ENCODE measurements around the gene OR10J5.
"Not testable (repeated sequence)": the region's sequence is repeated elsewhere in the genome, so short reads cannot be mapped to it uniquely, and the experiment has no call there.

Gene OR10J5

DNA sequence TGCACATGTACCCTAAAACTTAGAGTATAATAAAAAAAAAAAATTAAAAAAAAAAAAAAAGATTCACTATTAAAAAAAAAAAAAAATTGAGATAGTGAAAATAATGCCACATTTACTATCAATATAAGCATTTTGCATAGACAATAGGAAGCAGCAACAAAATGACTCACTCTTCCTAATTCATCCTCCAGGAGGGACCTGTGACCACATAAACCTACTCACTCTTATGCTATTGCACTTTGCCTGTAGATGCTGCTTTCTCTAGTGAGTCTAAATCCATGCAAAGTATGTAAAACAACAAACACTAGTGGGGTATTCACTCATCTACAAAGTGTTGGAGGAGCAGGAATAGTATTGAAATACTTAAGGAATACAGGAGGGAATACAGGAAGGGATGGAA is 2.9 kb downstream of the OR10J5 start:
- Histone ChIP-seq H3K4me1 (ENCODE audit: control insufficient read depth in 1 of 2, insufficient read depth in 2 of 2, low read length in 2 of 2) (no peaks in the 10 kb centered on the region), H3K36me3 (ENCODE audit: control insufficient read depth in 1 of 2, insufficient read depth in 2 of 2, low read length in 2 of 2) (no peaks in the 10 kb centered on the region), H3K27me3 (ENCODE audit: low read depth, low read length) (no peaks in the 10 kb centered on the region), H3K9me3 (ENCODE audit: control insufficient read depth in 1 of 2, low read length in 2 of 2) (peaks cover 0 to 9% of the 10 kb centered on the region in 2 donors), H3K4me3 (ENCODE audit: low read depth in 1 of 2, low read length in 2 of 2) (no peak overlapping the region), H3K27ac (ENCODE audit: low read length) (no peak overlapping the region)

DNA sequence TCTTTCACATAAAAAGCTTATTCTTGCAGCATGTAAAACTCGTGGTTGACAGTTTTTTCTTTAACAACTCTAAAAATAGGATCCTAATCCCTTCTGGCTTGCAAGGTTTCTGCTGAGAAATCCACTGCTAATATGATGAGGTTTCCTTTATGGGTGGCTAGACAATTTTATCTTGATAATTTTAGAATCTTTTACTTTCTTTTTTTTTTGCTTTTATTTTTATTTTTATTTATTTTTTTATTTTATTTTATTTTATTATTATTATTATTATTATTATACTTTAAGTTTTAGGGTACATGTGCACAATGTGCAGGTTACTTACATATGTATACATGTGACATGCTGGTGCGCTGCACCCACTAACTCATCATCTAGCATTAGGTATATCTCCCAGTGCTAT is 11.0 kb downstream of the OR10J5 start:
- H3K36me3 ChIP-seq (ENCODE audit: control insufficient read depth in 1 of 2, insufficient read depth in 2 of 2, low read length in 2 of 2); H3K27me3 ChIP-seq (ENCODE audit: low read depth, low read length); H3K27ac ChIP-seq (ENCODE audit: low read length); H3K4me1 ChIP-seq (ENCODE audit: control insufficient read depth in 1 of 2, insufficient read depth in 2 of 2, low read length in 2 of 2); H3K4me3 ChIP-seq (ENCODE audit: low read depth in 1 of 2, low read length in 2 of 2): not testable (repeated sequence)
- peaks cover 4 to 15% of the 10 kb centered on the region in 2 donors for H3K9me3 ChIP-seq (ENCODE audit: control insufficient read depth in 1 of 2, low read length in 2 of 2)

DNA sequence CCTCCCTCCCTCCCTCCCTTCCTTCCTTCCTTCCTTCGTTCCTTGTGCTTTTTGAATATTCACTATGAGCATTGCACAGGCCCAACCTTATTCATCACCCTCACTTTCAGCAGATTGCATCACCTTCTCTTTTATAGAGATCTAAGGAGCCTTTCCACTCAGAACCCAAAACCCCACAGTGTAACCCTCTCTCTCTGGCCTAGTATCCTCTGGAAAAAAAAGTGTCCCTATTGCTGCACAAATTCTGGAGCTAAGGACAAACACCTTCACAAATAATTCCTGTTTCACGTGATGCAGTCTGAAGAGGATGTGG is 25.6 kb downstream of the OR10J5 start:
- H3K9me3 ChIP-seq (ENCODE audit: control insufficient read depth in 1 of 2, low read length in 2 of 2) = peaks cover 0 to 6% of the 10 kb centered on the region in 2 donors
- H3K4me1 ChIP-seq (ENCODE audit: control insufficient read depth in 1 of 2, insufficient read depth in 2 of 2, low read length in 2 of 2) = no peaks in the 10 kb centered on the region
- H3K4me3 ChIP-seq (ENCODE audit: low read depth in 1 of 2, low read length in 2 of 2) = no peak overlapping the region
- H3K27me3 ChIP-seq (ENCODE audit: low read depth, low read length) = no peaks in the 10 kb centered on the region
- H3K27ac ChIP-seq (ENCODE audit: low read length) = no peak overlapping the region
- no peaks in the 10 kb centered on the region for H3K36me3 ChIP-seq (ENCODE audit: control insufficient read depth in 1 of 2, insufficient read depth in 2 of 2, low read length in 2 of 2)

DNA sequence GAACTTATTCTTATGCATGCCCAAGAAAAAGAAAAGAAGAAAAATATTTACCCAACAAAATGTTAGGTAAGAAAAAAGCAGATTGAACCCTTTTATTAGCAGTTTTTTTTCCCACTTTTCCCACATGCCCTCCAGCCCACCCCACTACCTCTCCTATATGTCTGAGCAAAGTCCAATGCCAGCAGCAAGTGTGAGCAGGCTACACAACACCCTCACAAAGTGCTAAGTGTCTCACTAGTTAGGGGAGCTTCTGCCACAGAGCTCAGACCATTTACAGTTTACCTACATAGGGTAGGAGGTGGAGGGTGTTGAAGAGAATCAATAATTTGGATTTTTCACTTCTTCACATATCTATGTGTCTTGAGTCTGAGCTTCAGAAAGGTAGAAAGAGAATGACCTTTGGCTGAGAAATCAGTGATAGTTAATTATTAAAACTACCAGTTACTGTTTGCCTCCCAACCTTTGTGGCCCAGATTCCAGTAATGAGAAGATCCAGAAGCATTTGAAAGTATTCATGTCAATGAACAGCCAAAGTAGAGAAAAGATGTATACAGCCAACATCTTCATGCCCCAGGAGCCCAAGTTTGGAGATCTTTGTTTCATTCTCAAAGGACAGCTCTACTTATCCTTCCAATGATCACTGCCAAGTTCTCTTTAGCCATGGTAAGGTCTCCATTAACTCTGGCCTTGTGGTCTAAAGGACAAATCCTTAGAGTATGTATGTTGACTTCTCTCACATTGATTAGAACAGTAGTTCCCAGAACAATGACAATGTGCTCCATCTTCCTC is 26.2 kb downstream of the OR10J5 start:
- Histone ChIP-seq H3K27ac (ENCODE audit: low read length) (no peak overlapping the region), H3K36me3 (ENCODE audit: control insufficient read depth in 1 of 2, insufficient read depth in 2 of 2, low read length in 2 of 2) (no peaks in the 10 kb centered on the region), H3K4me3 (ENCODE audit: low read depth in 1 of 2, low read length in 2 of 2) (no peak overlapping the region), H3K4me1 (ENCODE audit: control insufficient read depth in 1 of 2, insufficient read depth in 2 of 2, low read length in 2 of 2) (no peaks in the 10 kb centered on the region), H3K27me3 (ENCODE audit: low read depth, low read length) (no peaks in the 10 kb centered on the region), H3K9me3 (ENCODE audit: control insufficient read depth in 1 of 2, low read length in 2 of 2) (peaks cover 0 to 6% of the 10 kb centered on the region in 2 donors)

DNA sequence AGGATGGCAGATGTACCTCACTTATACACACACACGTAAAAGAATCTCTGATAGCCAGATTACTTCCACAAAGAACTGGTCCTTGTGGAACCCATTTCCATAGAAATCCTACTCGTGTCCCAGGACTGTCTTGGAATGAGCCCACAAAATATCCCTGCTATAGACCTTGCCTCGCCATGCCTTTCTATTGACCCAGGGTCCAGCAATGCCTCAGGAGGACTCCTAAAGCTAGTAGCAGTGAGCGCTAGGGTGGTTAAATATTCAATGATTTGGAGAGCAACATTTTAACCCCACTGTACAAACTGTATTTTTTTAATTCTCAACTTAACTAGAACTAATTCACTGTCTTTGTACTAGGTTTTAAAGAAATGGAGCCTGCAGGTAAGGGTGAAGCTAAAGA is 26.9 kb downstream of the OR10J5 start:
- H3K27me3 ChIP-seq (ENCODE audit: low read depth, low read length) = no peaks in the 10 kb centered on the region
- no peak overlapping the region for H3K4me3 ChIP-seq (ENCODE audit: low read depth in 1 of 2, low read length in 2 of 2)
- H3K27ac ChIP-seq (ENCODE audit: low read length) = no peak overlapping the region
- H3K4me1 ChIP-seq (ENCODE audit: control insufficient read depth in 1 of 2, insufficient read depth in 2 of 2, low read length in 2 of 2) = no peaks in the 10 kb centered on the region
- no peaks in the 10 kb centered on the region for H3K36me3 ChIP-seq (ENCODE audit: control insufficient read depth in 1 of 2, insufficient read depth in 2 of 2, low read length in 2 of 2)
- peaks cover 0 to 6% of the 10 kb centered on the region in 2 donors for H3K9me3 ChIP-seq (ENCODE audit: control insufficient read depth in 1 of 2, low read length in 2 of 2)

DNA sequence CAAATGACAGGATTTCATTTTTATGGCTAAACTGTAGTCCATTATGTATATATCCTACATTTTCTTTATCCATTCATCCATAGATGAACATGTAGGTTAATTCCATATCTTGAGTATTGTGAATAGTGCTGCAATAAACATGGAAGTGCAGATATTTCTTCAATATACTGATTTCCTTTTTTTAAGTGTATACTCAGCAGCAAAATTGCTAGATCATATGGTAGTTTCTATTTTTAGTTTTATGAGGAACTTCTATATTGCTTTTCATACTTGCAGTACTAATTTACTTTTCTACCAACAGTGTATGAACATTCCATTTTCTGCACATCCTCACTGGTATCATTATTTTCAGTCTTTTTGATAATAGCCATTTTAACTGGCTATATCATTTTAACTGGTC is 30.1 kb downstream of the OR10J5 start:
- no peaks in the 10 kb centered on the region for H3K36me3 ChIP-seq (ENCODE audit: control insufficient read depth in 1 of 2, insufficient read depth in 2 of 2, low read length in 2 of 2)
- H3K27me3 ChIP-seq (ENCODE audit: low read depth, low read length) = no peaks in the 10 kb centered on the region
- no peak overlapping the region for H3K4me3 ChIP-seq (ENCODE audit: low read depth in 1 of 2, low read length in 2 of 2)
- no peaks in the 10 kb centered on the region for H3K4me1 ChIP-seq (ENCODE audit: control insufficient read depth in 1 of 2, insufficient read depth in 2 of 2, low read length in 2 of 2)
- H3K9me3 ChIP-seq (ENCODE audit: control insufficient read depth in 1 of 2, low read length in 2 of 2) = peaks cover 0 to 6% of the 10 kb centered on the region in 2 donors
- H3K27ac ChIP-seq (ENCODE audit: low read length) = no peak overlapping the region

DNA sequence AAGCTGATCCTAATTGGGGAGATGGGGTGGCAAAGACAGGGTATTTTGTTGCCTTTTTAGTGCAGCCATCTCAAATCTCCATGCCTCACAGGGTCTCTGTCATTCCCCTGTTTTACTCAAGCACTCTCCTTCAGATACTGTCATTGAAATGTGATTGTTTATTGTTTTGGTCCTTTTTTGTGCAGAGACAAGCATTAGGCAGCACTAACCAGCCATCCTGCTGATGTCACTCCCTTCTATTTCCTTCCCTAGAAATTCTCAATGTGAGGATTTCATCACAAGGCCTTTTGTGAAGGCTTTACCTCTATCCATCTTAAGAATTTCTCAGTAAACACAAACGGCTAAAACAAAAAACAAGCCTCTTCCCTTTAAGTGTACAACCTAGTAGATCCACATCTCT is 34.7 kb downstream of the OR10J5 start:
- Histone ChIP-seq H3K4me3 (ENCODE audit: low read depth in 1 of 2, low read length in 2 of 2) (no peak overlapping the region), H3K27ac (ENCODE audit: low read length) (no peak overlapping the region), H3K9me3 (ENCODE audit: control insufficient read depth in 1 of 2, low read length in 2 of 2) (peaks cover 0 to 15% of the 10 kb centered on the region in 2 donors), H3K4me1 (ENCODE audit: control insufficient read depth in 1 of 2, insufficient read depth in 2 of 2, low read length in 2 of 2) (no peaks in the 10 kb centered on the region), H3K36me3 (ENCODE audit: control insufficient read depth in 1 of 2, insufficient read depth in 2 of 2, low read length in 2 of 2) (no peaks in the 10 kb centered on the region), H3K27me3 (ENCODE audit: low read depth, low read length) (no peaks in the 10 kb centered on the region)

DNA sequence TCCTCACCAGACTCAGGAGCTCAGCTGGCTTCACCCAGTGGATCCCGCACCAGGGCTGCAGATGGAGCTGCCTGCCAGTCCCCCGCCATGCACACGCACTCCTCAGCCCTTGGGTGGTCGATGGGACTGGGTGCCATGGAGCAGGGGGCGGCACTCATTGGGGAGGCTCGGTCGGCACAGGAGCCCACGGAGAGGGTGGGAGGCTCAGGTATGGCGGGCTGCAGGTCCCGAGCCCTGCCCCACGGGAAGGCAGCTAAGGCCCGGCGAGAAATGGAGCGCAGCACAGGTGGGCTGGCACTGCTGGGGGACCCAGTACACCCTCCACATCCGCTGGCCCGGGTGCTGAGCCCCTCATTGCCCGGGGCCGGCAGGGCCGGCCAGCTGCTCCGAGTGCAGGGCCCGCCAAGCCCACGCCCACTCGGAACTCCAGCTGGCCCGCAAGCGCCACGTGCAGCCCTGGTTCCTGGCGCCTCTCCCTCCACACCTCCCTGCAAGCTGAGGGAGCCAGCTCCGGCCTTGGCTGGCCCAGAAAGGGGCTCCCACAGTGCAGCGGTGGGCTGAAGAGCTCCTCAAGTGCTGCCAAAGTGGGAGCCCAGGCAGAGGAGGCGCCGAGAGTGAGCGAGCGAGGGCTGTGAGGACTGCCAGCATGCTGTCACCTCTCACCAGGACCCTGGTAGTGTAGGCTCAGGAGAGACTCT is 41.1 kb downstream of the OR10J5 start:
- not testable (repeated sequence) for H3K36me3 ChIP-seq (ENCODE audit: control insufficient read depth in 1 of 2, insufficient read depth in 2 of 2, low read length in 2 of 2); H3K4me1 ChIP-seq (ENCODE audit: control insufficient read depth in 1 of 2, insufficient read depth in 2 of 2, low read length in 2 of 2); H3K27ac ChIP-seq (ENCODE audit: low read length); H3K9me3 ChIP-seq (ENCODE audit: control insufficient read depth in 1 of 2, low read length in 2 of 2); H3K27me3 ChIP-seq (ENCODE audit: low read depth, low read length); H3K4me3 ChIP-seq (ENCODE audit: low read depth in 1 of 2, low read length in 2 of 2)

DNA sequence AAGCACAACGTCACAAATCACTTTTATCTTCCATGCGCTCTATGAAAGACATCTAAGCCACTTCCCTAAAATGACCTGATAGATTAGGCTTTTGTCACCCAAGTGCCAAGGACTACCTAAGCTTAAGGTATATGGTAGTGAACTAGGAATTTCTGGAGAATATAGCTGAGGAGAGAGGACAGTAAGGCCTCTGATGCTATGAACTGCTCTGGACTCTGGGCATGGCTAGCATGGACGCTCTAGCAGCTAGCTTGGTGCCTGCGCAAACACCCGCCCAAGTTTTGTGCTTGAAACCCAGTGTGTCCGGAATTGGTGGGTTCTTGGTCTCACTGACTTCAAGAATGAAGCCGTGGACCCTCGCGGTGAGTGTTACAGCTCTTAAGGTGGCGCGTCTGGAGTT is 42.5 kb downstream of the OR10J5 start:
- Histone ChIP-seq H3K36me3 (ENCODE audit: control insufficient read depth in 1 of 2, insufficient read depth in 2 of 2, low read length in 2 of 2) (no peaks in the 10 kb centered on the region), H3K9me3 (ENCODE audit: control insufficient read depth in 1 of 2, low read length in 2 of 2) (no peaks in the 10 kb centered on the region), H3K27ac (ENCODE audit: low read length) (no peak overlapping the region), H3K4me3 (ENCODE audit: low read depth in 1 of 2, low read length in 2 of 2) (no peak overlapping the region), H3K4me1 (ENCODE audit: control insufficient read depth in 1 of 2, insufficient read depth in 2 of 2, low read length in 2 of 2) (no peaks in the 10 kb centered on the region), H3K27me3 (ENCODE audit: low read depth, low read length) (no peaks in the 10 kb centered on the region)

DNA sequence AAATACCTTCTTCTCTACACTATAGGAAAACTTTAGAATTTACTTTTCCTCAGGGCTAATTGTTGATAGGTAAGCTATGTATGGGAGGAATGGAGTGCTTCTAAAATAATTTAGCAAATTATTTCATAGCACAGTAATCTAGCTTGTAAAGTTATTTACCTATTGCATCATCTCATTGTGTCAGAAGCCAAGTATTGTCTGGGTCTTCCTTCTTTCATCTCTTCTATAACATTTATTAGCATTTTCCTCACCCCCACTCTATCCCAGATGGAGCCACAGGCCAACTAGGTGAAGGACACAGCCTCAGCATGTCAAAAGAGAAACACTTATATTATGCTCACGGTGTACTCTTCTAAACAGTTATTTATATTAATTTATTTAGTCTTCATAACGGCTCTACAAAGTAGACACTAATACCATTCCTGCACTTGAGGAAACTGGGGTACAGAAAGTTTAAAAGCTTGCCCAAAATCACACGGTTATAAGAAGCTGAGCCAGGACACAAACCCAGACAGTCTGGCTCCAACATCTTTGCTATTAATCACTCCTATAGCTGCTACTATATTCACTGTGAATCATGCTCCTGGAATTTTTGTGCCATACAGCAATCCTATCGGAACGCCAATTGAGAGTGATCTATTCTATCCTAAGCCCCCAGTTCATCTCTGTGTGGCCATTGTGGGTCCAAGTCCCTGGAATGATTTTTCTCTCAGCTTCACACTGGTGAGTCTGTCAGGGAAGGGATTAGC is 43.1 kb downstream of the OR10J5 start:
- Histone ChIP-seq H3K27me3 (ENCODE audit: low read depth, low read length) (no peaks in the 10 kb centered on the region), H3K27ac (ENCODE audit: low read length) (no peak overlapping the region), H3K4me1 (ENCODE audit: control insufficient read depth in 1 of 2, insufficient read depth in 2 of 2, low read length in 2 of 2) (no peaks in the 10 kb centered on the region), H3K9me3 (ENCODE audit: control insufficient read depth in 1 of 2, low read length in 2 of 2) (no peaks in the 10 kb centered on the region), H3K36me3 (ENCODE audit: control insufficient read depth in 1 of 2, insufficient read depth in 2 of 2, low read length in 2 of 2) (no peaks in the 10 kb centered on the region), H3K4me3 (ENCODE audit: low read depth in 1 of 2, low read length in 2 of 2) (no peak overlapping the region)

Data from muscle layer of duodenum (tissue), 2 donors.